Osteoblast (primary cell): ENCODE data around the gene GNPDA2. TPM values are rescaled to one million over a fixed set of nuclear protein-coding genes. Genes with fewer than 3 reads are reported as not detected.

Experiments
- DNase-seq: peaks from one replicate; pipeline ENCODE4 v3.0.0; 2011; ENCODE audit warnings: low spot score, mixed read lengths; ENCODE audit not compliant: insufficient read length; ENCODE audit errors: missing footprints
- H2AFZ ChIP-seq: 2 replicates; pipeline ENCODE4 v1.6.0; 2011; ENCODE audit warnings: mild to moderate bottlenecking, low read length
- H3K27ac ChIP-seq: 2 replicates; pipeline ENCODE4 v1.5.1; 2011; ENCODE audit warnings: mild to moderate bottlenecking, low read depth, low read length, moderate library complexity
- H3K27me3 ChIP-seq: 2 replicates; pipeline ENCODE4 v1.6.0; 2012; ENCODE audit warnings: mild to moderate bottlenecking, control low read depth, inconsistent platforms, low read length, moderate library complexity; ENCODE audit not compliant: insufficient read depth
- H3K36me3 ChIP-seq: 2 replicates; pipeline ENCODE4 v1.5.1; 2011; ENCODE audit warnings: mild to moderate bottlenecking, low read length, control low read depth, moderate library complexity; ENCODE audit not compliant: insufficient read depth
- H3K4me1 ChIP-seq: 2 replicates; pipeline ENCODE4 v1.5.1; 2011; ENCODE audit warnings: mild to moderate bottlenecking, low read length, control low read depth, moderate library complexity; ENCODE audit not compliant: insufficient read depth
- H3K4me2 ChIP-seq: 2 replicates; pipeline ENCODE4 v1.6.0; 2011; ENCODE audit warnings: mild to moderate bottlenecking, low read length; ENCODE audit not compliant: insufficient read depth
- H3K4me3 ChIP-seq: fragments of 200-600 bp; sonication (generic); 3 replicates; pipeline ENCODE4 v1.5.1; 2012; ENCODE audit warnings: mild to moderate bottlenecking, low read length, inconsistent platforms; ENCODE audit not compliant: insufficient read depth
- H3K79me2 ChIP-seq: 2 replicates; pipeline ENCODE4 v1.6.0; 2012; ENCODE audit warnings: mild to moderate bottlenecking, low read length, control low read depth, inconsistent platforms; ENCODE audit not compliant: insufficient read depth
- H3K9me3 ChIP-seq: 2 replicates; pipeline ENCODE4 v1.5.1; 2011; ENCODE audit warnings: low read depth, low read length, control low read depth
- H4K20me1 ChIP-seq: 2 replicates; pipeline ENCODE4 v1.6.0; 2012; ENCODE audit warnings: mild to moderate bottlenecking, low read length, control low read depth; ENCODE audit not compliant: insufficient read depth
- CTCF ChIP-seq: IDR thresholded peaks from 2 replicates; pipeline ENCODE4 v1.5.1; 2011; ENCODE audit warnings: mild to moderate bottlenecking, low read depth, low read length, moderate library complexity; ENCODE audit errors: extremely low read depth
- total RNA-seq: library from RNA; depleted of rRNA; stranded (reverse); fragments of >200 nt; gene quantifications from 2 replicates; pipeline ENCODE4 v1.2.3, GENCODE V29; 2012

The GNPDA2 gene
- total RNA-seq, 1 donor: 25.3 TPM

- H3K27me3 ChIP-seq: no peaks in the 10 kb centered on the region
- no peaks in the 10 kb centered on the region for H3K36me3 ChIP-seq
- H3K4me1 ChIP-seq: no peaks in the 10 kb centered on the region
- TF ChIP-seq CTCF: no peak
- H3K4me2 ChIP-seq: no peak overlapping the region
- H2AFZ ChIP-seq: no peak overlapping the region
- H3K27ac ChIP-seq: no peak overlapping the region
- DNase-seq: no peak
- no peaks in the 10 kb centered on the region for H4K20me1 ChIP-seq
- no peaks in the 10 kb centered on the region for H3K79me2 ChIP-seq
- no peaks in the 10 kb centered on the region for H3K9me3 ChIP-seq
- H3K4me3 ChIP-seq: no peak overlapping the region
These were observed 55.7 kb downstream of the GNPDA2 start for GRCh38 chr4:44670506-44671199.

- DNase-seq: no peak
- Histone ChIP-seq H4K20me1 (no peaks in the 10 kb centered on the region), H3K4me3 (no peak overlapping the region), H2AFZ (no peak overlapping the region), H3K27ac (no peak overlapping the region), H3K4me2 (no peak overlapping the region), H3K27me3 (no peaks in the 10 kb centered on the region), H3K9me3 (no peaks in the 10 kb centered on the region), H3K79me2 (no peaks in the 10 kb centered on the region), H3K4me1 (no peaks in the 10 kb centered on the region), H3K36me3 (no peaks in the 10 kb centered on the region)
- TF ChIP-seq CTCF: no peak
These were observed 57.8 kb downstream of the GNPDA2 start for GRCh38 chr4:44668526-44668925.

GRCh38 chr4:44663539-44664263 is 62.7 kb downstream of the GNPDA2 start:
- H3K79me2 ChIP-seq: no peaks in the 10 kb centered on the region
- DNase-seq: no peak
- no peaks in the 10 kb centered on the region for H3K9me3 ChIP-seq
- no peak overlapping the region for H3K27ac ChIP-seq
- H3K4me1 ChIP-seq: no peaks in the 10 kb centered on the region
- TF ChIP-seq CTCF: no peak
- H3K36me3 ChIP-seq: no peaks in the 10 kb centered on the region
- H3K4me3 ChIP-seq: no peak overlapping the region
- no peak overlapping the region for H3K4me2 ChIP-seq
- H2AFZ ChIP-seq: no peak overlapping the region
- no peaks in the 10 kb centered on the region for H4K20me1 ChIP-seq
- no peaks in the 10 kb centered on the region for H3K27me3 ChIP-seq

GRCh38 chr4:44662623-44663005 is 63.7 kb downstream of the GNPDA2 start:
- Histone ChIP-seq H3K79me2 (no peaks in the 10 kb centered on the region), H3K9me3 (no peaks in the 10 kb centered on the region), H4K20me1 (no peaks in the 10 kb centered on the region), H2AFZ (no peak overlapping the region), H3K4me3 (no peak overlapping the region), H3K27ac (no peak overlapping the region), H3K36me3 (no peaks in the 10 kb centered on the region), H3K4me2 (no peak overlapping the region), H3K27me3 (no peaks in the 10 kb centered on the region), H3K4me1 (no peaks in the 10 kb centered on the region)
- TF ChIP-seq CTCF: no peak
- no peak for DNase-seq
